Erythroblast (primary cell): ENCODE measurements around the gene KCND3.

Experiments used
- GATA1 ChIP-seq: IDR thresholded peaks from 2 replicates; pipeline ENCODE4 v1.6.1; 2011; ENCODE audit warnings: low read depth, mild to moderate bottlenecking, control low read depth, low read length, moderate library complexity
- POLR2A ChIP-seq: IDR thresholded peaks from 2 replicates; pipeline ENCODE4 v1.6.1; 2011; ENCODE audit warnings: mild to moderate bottlenecking, low read length

- no peak for TF ChIP-seq POLR2A
- no peak for TF ChIP-seq GATA1
Measured at GRCh38 chr1:111812306-111812705, 177.2 kb downstream of the KCND3 start.
